ENCODE data around the gene SNX33.
A peak's percentile ranks its signal among the peaks of the same experiment; 100 is the strongest.
"Not testable (repeated sequence)": the region's sequence is repeated elsewhere in the genome, so short reads cannot be mapped to it uniquely, and the experiment has no call there.

The SNX33 gene, protein sequence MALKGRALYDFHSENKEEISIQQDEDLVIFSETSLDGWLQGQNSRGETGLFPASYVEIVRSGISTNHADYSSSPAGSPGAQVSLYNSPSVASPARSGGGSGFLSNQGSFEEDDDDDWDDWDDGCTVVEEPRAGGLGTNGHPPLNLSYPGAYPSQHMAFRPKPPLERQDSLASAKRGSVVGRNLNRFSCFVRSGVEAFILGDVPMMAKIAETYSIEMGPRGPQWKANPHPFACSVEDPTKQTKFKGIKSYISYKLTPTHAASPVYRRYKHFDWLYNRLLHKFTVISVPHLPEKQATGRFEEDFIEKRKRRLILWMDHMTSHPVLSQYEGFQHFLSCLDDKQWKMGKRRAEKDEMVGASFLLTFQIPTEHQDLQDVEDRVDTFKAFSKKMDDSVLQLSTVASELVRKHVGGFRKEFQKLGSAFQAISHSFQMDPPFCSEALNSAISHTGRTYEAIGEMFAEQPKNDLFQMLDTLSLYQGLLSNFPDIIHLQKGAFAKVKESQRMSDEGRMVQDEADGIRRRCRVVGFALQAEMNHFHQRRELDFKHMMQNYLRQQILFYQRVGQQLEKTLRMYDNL

DNA sequence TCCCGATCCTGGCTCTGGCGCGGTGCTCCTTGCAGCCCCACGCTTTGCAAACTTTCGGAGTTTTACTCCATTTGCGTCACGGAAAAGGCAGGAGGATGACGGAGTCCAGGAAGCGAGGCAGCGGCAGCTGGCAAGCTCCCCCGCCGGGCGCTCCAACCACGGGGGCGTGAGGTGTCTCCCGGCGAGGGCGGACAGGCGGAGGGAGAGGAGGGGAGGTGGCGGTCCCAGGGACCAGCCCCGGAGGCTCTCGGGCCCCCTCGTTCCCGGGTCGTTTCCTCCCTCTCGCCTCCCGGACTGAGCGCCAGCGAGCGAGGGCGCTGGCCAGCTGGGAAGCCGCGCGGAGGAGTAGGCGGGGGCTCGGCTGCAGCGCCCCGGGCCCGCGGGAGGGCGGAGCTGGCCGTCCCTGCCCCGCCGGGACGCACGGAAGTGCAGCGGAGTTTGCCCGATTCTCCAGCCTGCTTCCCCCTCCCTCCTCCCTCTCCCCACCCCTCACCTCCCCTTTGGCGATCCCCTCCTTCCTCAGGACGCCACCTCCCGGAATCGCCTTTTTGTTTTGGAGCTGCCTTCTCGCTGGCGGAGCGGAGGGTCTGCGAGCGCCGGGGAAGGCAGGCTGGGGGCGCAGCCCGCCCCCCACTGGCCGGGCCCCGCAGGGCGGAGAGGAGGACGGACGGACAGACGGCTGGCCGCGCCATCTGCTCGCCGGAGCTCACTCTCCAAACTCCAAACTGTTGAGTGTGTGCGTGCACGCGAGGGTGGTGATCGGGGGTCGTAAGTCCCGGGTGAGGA lies at the start of gene SNX33:
TSS of gene SNX33 (plus strand) at position 543 of the 786 bp plus-strand sequence. CDS start 1,191 bp downstream, outside the sequence.
- DNase-seq (ENCODE audit: low read depth in 4 of 4, low spot score in 1 of 4): peak in 2 of 4 experiments; percentile 43 to 55

DNA sequence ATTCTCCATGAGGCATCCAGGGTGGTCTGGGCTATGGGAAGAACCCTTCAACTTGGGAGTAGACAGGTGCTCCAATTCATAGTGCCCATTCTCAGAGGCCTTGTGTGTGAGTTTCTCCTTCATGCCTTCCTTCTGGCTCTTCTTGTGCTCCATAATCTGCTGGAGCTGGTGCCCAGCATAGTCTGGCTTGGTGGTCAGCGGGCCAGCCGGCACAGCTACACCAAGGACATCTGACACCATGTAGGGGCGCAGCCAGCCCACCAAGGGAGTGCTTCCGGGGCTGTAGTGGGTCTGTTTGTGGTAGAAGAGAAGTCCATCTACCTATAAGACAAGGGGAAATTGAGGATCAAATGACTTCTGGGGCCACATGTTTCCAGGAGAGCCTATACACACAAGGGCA lies 49.4 kb upstream of the SNX33 start:
- DNase-seq (ENCODE audit: low read depth in 4 of 4, low spot score in 1 of 4): no peak

DNA sequence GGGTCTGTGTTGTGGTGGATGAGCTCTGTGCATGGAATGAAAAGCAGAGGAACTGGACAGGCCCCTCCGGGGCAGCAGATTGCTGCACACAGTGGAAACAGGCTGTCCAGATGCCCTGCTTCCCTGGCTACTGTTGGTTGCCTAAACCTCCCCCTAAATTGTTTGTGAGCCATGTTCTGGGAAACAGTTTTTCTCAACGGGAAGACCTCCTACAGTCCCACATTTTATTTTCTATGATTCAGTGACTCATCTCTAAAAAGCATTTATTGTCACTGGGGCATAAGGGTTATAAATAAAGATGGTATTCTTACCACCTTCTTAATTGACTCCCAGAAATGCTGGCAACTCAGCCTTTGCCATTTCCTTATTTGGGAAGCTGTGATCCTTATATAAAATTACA lies 48.3 kb upstream of the SNX33 start:
- no peak for DNase-seq (ENCODE audit: low read depth in 4 of 4, low spot score in 1 of 4)

DNA sequence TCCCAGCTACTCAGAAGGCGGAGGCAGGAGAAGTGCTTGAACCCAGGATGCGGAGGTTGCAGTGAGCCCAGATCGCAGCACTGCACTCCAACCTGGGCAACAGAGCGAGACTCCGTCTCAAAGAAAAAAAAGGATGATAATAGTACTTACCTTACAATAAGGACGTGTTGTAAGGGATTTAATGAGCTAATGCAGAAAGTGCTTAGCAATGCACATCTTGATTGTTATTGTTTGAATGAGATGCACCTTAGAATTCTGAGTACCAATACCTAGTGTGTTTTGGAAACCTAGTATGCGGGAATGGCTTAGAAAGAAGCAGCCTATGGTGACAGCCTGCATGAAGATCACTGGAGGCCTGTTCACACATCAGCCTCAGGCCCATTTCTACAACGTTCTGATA lies 41.7 kb upstream of the SNX33 start:
- no peak for DNase-seq (ENCODE audit: low read depth in 4 of 4, low spot score in 1 of 4)

DNA sequence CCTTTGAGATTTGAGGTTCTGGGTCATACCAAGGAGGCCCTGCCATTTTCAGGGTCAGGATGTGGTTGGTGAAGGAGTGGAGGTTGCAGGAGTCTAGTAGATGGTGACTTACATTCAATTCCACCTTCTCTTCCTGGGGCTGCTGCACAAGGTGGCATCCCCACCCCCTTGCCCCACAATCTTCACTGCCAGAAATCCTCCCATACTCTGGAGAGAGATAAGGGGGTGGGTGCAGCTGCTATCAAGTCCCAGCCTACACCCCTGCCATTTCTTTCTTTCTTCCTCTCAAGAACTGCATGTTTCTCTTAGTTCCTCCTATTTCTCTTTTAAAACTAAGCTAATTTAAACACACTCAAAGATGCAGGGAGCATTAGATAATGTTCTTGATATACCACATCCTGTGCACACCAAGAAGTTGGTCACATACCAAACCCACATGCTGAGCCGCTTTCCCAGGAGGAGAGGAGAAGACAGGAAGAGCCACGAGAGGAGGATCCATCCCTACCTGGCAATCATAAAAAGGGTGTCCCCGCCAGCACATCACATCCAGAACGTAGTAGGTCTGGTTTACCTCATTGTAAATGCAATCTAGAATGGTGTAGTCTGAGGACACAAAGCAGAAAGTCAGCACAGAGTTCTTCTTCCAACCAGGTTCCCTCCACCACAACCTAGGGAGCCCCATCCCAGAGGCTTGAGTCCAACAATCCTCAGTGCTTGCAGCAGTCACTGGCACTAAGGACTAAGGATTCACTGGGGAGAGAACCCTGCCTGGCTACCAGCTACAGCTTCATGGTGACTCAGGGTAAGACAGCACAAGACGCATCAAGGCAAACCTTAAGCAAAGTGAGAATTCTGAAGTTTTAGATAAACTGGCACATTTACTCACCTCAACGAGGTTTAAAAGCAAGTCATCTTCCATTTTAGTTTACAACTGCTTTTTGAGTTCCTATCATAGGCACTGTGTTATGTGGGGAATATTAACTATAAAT lies 40.7 kb upstream of the SNX33 start:
- no peak for DNase-seq (ENCODE audit: low read depth in 4 of 4, low spot score in 1 of 4)

DNA sequence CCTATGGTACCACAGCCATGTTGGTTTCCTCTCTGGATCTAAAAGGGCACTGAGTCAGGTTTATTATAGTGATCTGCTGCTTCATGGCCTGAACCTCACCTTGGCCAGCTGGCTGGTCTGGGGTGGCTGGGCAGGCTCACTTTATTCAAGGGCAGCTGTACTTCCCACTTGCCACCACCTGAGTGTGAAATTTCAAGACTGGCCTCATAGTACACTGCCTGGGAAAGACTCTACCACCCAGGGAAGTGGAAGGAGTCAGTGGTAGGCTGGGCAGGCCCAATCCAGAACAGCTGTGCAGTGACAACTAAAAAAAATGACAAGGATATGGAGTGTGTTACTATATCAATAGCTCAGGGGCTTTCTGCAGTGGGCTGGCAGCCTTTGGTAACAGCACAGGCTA lies 30.9 kb upstream of the SNX33 start:
- no peak for DNase-seq (ENCODE audit: low read depth in 4 of 4, low spot score in 1 of 4)

DNA sequence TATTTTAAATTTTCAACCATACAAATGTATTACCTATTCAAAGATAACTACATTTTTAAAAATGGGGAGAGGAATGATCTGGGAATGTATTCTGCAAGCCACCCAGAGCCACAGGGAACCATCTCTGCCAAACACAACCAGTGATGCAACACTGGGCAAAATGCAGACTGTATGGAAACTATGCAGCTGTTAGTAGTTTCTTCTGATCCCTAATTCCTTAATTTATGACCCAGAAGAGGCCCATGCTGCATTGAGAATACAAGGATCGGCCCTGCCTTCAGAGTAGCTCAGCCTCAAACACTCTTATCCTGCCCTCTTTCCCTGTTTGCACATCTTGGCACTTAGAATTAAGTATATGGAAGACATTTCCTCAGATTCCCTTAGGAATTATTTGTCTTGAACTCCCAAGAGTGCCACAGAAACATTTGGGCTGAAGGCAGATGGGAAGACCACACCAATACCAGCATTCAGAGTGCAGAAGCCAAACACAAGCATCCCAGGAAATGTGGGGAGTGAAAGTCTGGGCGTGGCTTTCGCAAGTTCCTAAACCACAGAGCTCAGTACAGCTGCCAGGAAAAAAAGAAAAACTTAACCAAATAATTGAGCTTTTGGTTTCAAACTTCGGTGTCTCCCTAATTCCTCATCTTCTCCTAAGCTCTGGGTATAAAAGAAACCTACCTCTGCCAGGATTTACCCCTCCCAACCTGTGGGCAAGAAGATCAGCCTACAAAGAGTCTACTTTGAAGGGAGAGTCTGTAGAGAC lies 27.5 kb upstream of the SNX33 start:
- no peak for DNase-seq (ENCODE audit: low read depth in 4 of 4, low spot score in 1 of 4)

DNA sequence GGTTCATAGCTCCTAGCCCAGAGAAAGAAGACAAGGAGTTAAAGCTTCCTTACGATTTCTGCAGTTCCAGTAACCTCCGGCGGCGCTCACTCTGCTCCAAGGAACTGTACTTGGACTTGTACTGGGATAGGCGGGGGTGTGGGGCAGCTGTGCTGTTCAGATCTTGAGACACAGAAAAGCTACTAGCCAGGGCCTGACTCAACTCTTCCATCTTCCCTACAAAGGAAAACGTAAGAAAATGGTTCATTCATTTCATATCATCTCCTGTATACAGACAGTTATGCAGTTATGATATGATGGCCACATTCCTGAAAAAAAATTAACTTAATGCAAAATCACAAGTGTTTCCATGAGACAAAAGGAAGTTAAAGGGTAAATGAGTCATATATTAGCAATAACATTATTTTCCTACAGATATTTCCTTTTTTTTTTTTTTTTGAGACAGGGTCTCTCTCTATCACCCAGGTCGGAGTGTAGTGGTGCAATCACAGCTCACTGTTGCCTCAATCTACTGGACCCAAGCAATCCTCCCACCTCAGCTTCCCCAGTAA lies 26.8 kb upstream of the SNX33 start:
- DNase-seq (ENCODE audit: low read depth in 4 of 4, low spot score in 1 of 4): no peak

DNA sequence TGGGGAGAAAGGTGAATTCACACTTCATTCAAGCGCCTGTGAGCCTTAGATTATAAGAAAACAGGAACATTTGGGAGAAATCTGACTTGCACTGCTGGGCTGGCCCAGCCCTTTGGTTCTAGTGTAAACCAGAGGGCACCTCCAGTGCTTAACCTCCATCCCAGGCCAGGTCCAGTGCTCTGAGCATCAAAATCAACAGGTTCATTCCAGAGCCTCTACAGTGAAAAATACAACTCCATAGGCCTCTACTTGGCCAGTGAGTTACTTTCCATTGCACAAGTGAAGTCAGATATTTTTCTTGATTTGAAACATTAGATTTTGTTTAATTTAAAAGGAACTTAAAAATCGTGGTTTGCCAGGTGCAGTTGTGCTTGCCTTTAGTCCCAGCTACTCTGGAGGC lies 25.2 kb upstream of the SNX33 start:
- no peak for DNase-seq (ENCODE audit: low read depth in 4 of 4, low spot score in 1 of 4)

DNA sequence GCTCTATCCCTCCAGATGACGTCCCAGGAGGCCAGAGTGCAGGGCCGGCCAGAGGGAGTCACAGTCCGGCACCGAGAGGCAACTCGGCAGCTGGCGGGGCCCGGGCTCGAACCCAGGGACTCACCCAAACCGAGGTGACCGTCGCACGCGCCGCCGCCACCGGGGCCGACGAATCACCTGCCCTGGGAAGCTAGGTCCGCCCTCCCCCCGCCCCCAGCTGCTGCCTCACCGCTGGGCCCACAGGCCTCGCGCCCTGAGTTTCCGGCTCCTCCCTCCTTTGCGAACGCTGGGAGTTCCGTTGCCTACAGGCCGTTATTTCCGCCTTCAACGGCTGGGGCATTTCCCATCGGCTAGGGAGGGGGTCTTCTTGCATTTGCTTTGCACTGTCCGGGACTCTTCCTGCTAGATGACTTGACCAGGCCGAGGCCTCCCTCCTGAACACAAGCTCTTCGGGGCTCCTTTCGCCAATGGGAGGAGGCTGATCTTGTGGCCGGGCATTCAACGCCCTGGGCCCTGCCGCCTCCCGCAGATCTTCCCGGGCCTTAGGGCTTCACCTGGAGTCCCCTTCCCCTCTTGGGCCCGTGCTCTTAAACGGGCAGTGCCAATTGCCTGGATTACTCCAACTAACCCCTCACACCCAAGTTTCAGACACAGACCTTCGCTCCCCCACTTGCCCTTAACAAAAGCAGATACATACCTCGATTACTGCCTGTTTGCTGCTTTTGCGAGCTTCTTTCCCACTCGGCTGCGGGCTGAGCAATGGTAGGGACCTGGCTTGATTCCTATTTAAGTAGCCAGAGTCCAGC lies 22.0 kb upstream of the SNX33 start, which contains the start of gene SNUPN:
TSS of gene SNUPN (minus strand) at position 184 of the 806 bp plus-strand sequence. CDS start 4,674 bp downstream, outside the sequence.
- peak; percentile 80 to 91 (median 90) for DNase-seq (ENCODE audit: low read depth in 4 of 4, low spot score in 1 of 4)

DNA sequence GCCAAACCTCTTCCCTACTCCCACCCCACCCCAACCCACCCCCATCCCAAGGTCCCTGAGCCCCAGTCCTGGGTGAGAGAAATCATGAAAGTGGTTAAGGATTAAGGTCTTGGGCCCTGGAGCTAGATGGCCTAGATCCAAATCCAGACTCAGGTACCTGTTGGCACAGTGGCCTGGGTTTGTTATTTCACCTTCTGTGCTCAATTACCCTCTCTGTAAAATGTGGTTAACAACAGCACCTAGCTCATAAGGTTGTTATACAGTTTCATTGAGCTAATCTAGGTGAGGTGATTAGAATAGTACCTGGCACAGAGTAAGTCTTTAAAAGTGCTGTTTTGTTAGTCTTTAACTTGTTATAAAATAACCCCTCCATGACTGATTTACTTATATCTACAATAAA lies 15.8 kb upstream of the SNX33 start:
- no peak for DNase-seq (ENCODE audit: low read depth in 4 of 4, low spot score in 1 of 4)

DNA sequence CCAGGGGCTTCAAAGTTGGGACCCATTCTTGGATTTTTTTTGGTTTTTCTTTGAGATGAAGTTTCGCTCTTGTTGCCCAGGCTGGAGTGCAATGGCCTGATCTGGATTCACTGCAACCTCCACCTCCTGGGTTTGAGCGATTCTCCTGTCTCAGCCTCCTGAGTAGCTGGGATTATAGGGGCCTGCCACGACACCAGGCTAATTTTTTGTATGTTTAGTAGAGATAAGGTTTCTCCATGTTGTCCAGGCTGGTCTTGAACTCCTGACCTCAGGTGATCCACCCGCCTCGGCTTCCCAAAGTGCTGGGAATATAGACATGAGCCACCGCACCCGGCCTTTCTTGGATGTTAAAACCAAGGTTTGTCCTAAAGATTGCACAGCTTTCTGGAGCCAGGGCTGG lies 13.8 kb upstream of the SNX33 start:
- DNase-seq (ENCODE audit: low read depth in 4 of 4, low spot score in 1 of 4): not testable (repeated sequence)

DNA sequence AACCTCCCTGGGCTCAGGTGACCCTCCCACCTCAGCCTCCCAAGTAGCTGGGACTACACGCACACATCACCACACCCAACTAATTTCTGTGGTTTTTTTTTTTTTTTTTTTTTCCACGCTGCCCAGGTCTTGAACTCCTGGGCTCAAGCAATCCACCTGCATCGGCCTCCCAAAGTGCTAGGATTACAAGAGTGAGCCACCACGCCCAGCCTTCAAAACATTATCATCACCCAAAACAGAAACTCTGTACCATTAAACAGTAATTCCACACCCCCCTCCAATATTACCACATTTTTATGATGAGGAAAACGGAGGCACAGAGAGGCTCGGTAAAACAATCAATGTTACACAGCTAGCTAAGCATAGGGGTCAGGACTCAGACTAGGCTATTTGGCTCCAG lies 11.7 kb upstream of the SNX33 start:
- DNase-seq (ENCODE audit: low read depth in 4 of 4, low spot score in 1 of 4): no peak

DNA sequence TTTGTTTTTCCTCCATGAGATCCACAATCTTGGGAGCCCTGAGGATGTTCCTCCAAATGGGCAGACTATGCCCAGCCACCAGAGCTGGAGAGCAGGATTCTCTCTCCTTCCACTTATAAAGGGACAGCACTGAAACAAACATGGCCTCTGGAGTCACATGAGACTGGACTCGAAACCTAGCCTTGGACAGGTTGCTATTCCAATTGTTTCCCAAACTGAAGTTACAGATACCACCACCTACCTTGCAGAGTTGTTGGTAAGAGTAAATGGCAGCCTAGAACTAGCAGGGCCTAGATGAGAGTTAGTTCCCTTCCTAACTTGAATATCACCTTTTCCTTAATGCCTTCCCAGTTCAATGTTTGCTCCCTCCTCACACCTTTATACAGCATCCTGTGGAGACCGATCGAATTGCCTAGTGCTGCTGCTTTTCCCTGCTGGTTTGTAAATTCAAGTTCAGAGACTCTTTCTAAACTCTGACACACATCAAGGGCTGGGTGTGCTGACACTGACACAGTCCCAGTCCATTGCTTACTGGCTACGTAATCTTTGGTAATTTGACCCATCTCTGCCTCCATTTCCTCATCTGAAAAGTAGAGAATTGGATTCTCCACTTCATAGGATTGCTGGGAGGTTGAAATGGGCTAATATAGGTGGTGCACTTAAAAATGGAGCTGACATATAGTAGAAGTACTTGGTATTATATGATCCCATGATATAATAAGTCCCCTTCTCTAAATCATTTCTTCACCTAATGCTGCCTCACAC lies 10.3 kb upstream of the SNX33 start:
- no peak for DNase-seq (ENCODE audit: low read depth in 4 of 4, low spot score in 1 of 4)

DNA sequence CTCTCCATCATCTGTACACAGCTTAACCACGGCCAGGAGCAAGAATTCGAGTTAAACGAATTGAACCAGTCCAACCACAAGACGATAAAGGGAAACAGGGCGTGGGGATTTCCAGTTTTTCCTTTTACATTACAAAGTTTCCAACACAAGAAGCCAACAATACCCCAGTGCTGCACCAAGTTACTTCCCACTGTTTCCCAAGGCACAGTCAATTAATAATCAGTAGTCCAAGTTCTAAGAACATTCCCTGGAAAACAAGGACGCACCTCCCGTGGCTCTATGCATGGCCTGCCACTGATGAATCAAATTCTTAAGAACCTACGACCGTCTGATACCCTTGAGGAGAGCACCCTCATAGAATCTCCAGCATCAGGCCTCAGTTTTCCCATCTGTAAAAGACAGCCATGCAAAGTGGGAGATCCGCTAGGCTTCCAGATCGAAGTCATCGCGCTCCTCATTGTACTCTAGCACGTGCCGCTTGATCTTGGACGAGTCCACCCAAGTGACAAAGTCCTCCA lies 8.5 kb upstream of the SNX33 start:
- no peak for DNase-seq (ENCODE audit: low read depth in 4 of 4, low spot score in 1 of 4)

DNA sequence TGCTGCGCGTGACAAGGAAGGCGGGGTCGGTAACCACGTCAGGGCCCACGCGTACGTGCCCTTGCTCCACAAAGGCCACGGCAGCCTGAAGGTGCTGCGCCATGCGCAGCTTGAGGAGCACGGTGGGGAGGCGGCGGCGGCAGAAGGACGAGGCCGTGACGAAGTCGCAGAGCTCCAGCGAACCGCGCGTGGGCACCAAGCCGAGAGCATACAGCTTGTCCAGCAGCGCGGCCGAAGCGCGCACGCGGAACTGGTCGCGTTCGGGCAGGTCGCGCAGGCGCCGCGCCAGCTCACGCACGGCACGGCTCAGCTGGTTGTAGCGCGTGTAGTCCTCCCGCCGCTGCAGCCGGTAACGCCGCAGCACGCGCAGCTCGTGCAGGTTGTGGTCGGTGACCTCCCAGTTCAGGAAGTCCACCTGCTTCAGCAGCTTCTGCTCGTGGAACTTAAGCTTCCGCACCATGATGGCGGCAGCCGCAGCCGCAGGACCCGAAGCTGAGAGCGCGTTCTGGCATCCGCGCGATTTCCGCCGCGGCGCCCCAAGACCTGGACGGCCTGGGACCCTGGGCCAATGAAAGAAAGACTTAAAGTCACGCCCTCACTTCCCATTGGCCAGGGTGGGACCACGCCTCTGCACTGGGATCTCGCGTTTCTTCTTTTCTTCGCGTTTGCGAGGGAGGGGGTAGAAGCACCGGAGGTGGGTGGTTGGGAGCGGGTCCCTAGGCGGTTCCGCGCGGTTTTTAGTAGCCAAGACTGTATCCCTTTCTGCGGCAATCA lies 7.8 kb upstream of the SNX33 start, which contains the start of gene IMP3:
TSS of gene IMP3 (minus strand) at position 516 of the 774 bp plus-strand sequence. CDS start at position 460, 56 bp downstream.
- DNase-seq (ENCODE audit: low read depth in 4 of 4, low spot score in 1 of 4): peak; percentile 80 to 91 (median 84)

All from stimulated activated CD4-positive, alpha-beta T cell treated with anti-CD3 and anti-CD28 coated beads, Interleukin-1b, Interleukin-23, amount 100 ng/mL, for 24 hours (primary cell).